HepG2 (cell line): ENCODE measurements around the gene OSBPL8. TPM values are rescaled to one million over a fixed set of nuclear protein-coding genes. Genes with fewer than 3 reads are reported as not detected.

Experiments
- ARID2 ChIP-seq: sonication (generic); formaldehyde crosslinking; IDR thresholded peaks from 2 replicates; pipeline ENCODE4 v1.8.1; 2022; ENCODE audit warnings: mild to moderate bottlenecking, missing genetic modification reagents, borderline replicate concordance
- EZH2 ChIP-seq: conservative IDR thresholded peaks from 2 replicates; pipeline ENCODE4 v1.6.1; 2012; ENCODE audit warnings: mild to moderate bottlenecking, low read depth, low read length, moderate library complexity
- FOXP4 ChIP-seq: sonication (generic); formaldehyde crosslinking; IDR thresholded peaks from 2 replicates; pipeline ENCODE4 v1.4.0; 2020; ENCODE audit warnings: missing genetic modification reagents
- HCFC1 ChIP-seq: fragments of 150-350 bp; IDR thresholded peaks from 2 replicates; pipeline ENCODE4 v1.6.1; 2014; ENCODE audit warnings: low read depth, low read length
- PCBP1 ChIP-seq: fragments of 200-400 bp; formaldehyde crosslinking; IDR thresholded peaks from 2 replicates; pipeline ENCODE4 v1.6.1; 2017; ENCODE audit warnings: mild to moderate bottlenecking, low read depth, low read length, borderline replicate concordance
- PTBP1 ChIP-seq: fragments of 200-400 bp; formaldehyde crosslinking; IDR thresholded peaks from 2 replicates; pipeline ENCODE4 v1.6.1; 2018; ENCODE audit warnings: low read length, low read depth; ENCODE audit not compliant: poor library complexity, severe bottlenecking
- RBM22 ChIP-seq: fragments of 200-400 bp; formaldehyde crosslinking; optimal IDR thresholded peaks from 2 replicates; pipeline ENCODE3; 2017; ENCODE audit warnings: mild to moderate bottlenecking, low read length, moderate library complexity
- RXRB ChIP-seq: IDR thresholded peaks from 2 replicates; pipeline ENCODE4 v1.6.1; 2016; ENCODE audit warnings: borderline replicate concordance, missing genetic modification reagents, missing compliant biosample characterization
- SIX1 ChIP-seq: sonication (generic); formaldehyde crosslinking; IDR thresholded peaks from 2 replicates; pipeline ENCODE4 v1.4.0; 2020; ENCODE audit warnings: missing genetic modification reagents, borderline replicate concordance
- TOE1 ChIP-seq: sonication (generic); formaldehyde crosslinking; IDR thresholded peaks from 2 replicates; pipeline ENCODE4 v1.4.0; 2020; ENCODE audit warnings: mild to moderate bottlenecking, missing genetic modification reagents
- ZBTB39 ChIP-seq: sonication (generic); formaldehyde crosslinking; IDR thresholded peaks from 2 replicates; pipeline ENCODE4 v1.5.0; 2020; ENCODE audit warnings: missing genetic modification reagents
- ZNF430 ChIP-seq: sonication (generic); formaldehyde crosslinking; IDR thresholded peaks from 2 replicates; pipeline ENCODE4 v1.9.0; 2021; ENCODE audit warnings: mild to moderate bottlenecking, missing genetic modification reagents
- ZNF512 ChIP-seq: sonication (generic); formaldehyde crosslinking; IDR thresholded peaks from 2 replicates; pipeline ENCODE4 v1.4.0; 2020; ENCODE audit warnings: mild to moderate bottlenecking, missing genetic modification reagents
- ZNF513 ChIP-seq: sonication (generic); formaldehyde crosslinking; conservative IDR thresholded peaks from 2 replicates; pipeline ENCODE4 v1.5.0; 2020; ENCODE audit warnings: missing genetic modification reagents
- ZNF567 ChIP-seq: sonication (generic); formaldehyde crosslinking; IDR thresholded peaks from 2 replicates; pipeline ENCODE4 v1.8.1; 2023; ENCODE audit warnings: mild to moderate bottlenecking, missing genetic modification reagents, borderline replicate concordance
- ZNF670 ChIP-seq: sonication (generic); formaldehyde crosslinking; IDR thresholded peaks from 2 replicates; pipeline ENCODE4 v1.8.0; 2022; ENCODE audit warnings: mild to moderate bottlenecking, missing genetic modification reagents, borderline replicate concordance
- ZNF839 ChIP-seq: sonication (generic); formaldehyde crosslinking; IDR thresholded peaks from 2 replicates; pipeline ENCODE4 v1.4.0; 2020; ENCODE audit warnings: missing genetic modification reagents, mild to moderate bottlenecking, borderline replicate concordance
- ZSCAN25 ChIP-seq: sonication (generic); formaldehyde crosslinking; IDR thresholded peaks from 2 replicates; pipeline ENCODE4 v1.8.0; 2022; ENCODE audit warnings: mild to moderate bottlenecking, missing genetic modification reagents
- polyA plus RNA-seq, 8 experiments: library from polyadenylated mRNA; depleted of rRNA in 3 of 8; stranded (reverse) in 7 of 8; unstranded in 1 of 8; fragments of >200 nt; fragmentation: Illumina TruSeq in 4 of 8; extraction: Trizol in 4 of 8; gene quantifications; 2 replicates each; pipeline versions ENCODE4 v1.2.1 to v1.2.3, GENCODE V29; 2011 to 2016; ENCODE audit warnings: low read depth in 4 of 8, missing spikeins in 1 of 8, mixed read lengths in 1 of 8; ENCODE audit not compliant: insufficient read depth in 1 of 8
- total RNA-seq, 5 experiments: library from RNA; depleted of rRNA; stranded (reverse); fragments of >200 nt; fragmentation: Illumina TruSeq; extraction: Trizol; gene quantifications; 2 replicates each; pipeline ENCODE4 v1.2.3, GENCODE V29; 2016; ENCODE audit warnings: low read depth in 1 of 5

Gene OSBPL8
- total and polyA plus RNA-seq, 2 of the 13 experiments (the other 11 are each of a cell fraction or from before 2014, with no cell fraction given): 11.0 to 33.9 TPM

- no peak for TF ChIP-seq SIX1 (CRISPR knock-in tag)
- TF ChIP-seq TOE1 (CRISPR knock-in tag): 0 out of 2 replicates have a peak, but pooled peaks have one; percentile 53
- TF ChIP-seq RXRB: peak; percentile 68
- TF ChIP-seq EZH2: no peak
- TF ChIP-seq FOXP4: peak; percentile 15; the same call in 1 of the 2 replicates
- TF ChIP-seq HCFC1: no peak
- TF ChIP-seq PCBP1: no peak
- TF ChIP-seq ZNF513 (CRISPR knock-in tag): no peak
- TF ChIP-seq ZNF430 (CRISPR knock-in tag): peak; percentile 94; the same call in 1 of the 2 replicates
- TF ChIP-seq ZSCAN25: peak; percentile 54; the same call in 1 of the 2 replicates
- no peak for TF ChIP-seq ZNF839 (CRISPR knock-in tag)
- TF ChIP-seq ZBTB39 (CRISPR knock-in tag): 0 out of 2 replicates have a peak, but pooled peaks have one; percentile 49
- no peak for TF ChIP-seq ZNF567 (CRISPR knock-in tag)
- no peak for TF ChIP-seq RBM22
- no peak for TF ChIP-seq ZNF512
- TF ChIP-seq PTBP1: peak; percentile 88
- 0 out of 2 replicates have a peak, but pooled peaks have one; percentile 69 for TF ChIP-seq ARID2 (CRISPR knock-in tag)
- TF ChIP-seq ZNF670 (CRISPR knock-in tag): peak; percentile 85; the same call in 1 of the 2 replicates
Measured at GRCh38 chr12:76559400-76560085, at the start of gene OSBPL8 (continued).
